Measurements from ENCODE around the gene KRT33B.

GRCh38 chr17:41407226-41407625, 37.6 kb upstream of the KRT33B start:
- TF ChIP-seq CTCF (conservative IDR thresholded peaks at IDR 0.05; ENCODE audit: low read length) (no peak), EZH2phosphoT487 (IDR thresholded peaks at IDR 0.05; ENCODE audit: borderline replicate concordance, low read depth, low read length) (no peak)

Data from OCI-LY7 (cell line).